B cell (primary cell): ENCODE measurements around the gene MFSD12. TPM values are rescaled to one million over a fixed set of nuclear protein-coding genes. Genes with fewer than 3 reads are reported as not detected.

ENCODE experiments used
- ATAC-seq: fragments of 200-7000 bp; cut with Tn5 transposase; one replicate; pipeline ENCODE4 v1.10.0; 2021; ENCODE audit warnings: low read depth, mild to moderate bottlenecking, moderate number of reproducible peaks, moderate library complexity
- CTCF ChIA-PET: fragments of 350-600 bp; sonication (Branson Sonifier 250); formaldehyde crosslinking; loops from one replicate; lab custom pipeline; 2021; ENCODE audit warnings: antibody characterized with exemption, inconsistent platforms; lab: Charles Lee
- POLR2A ChIA-PET: fragments of 350-600 bp; sonication (Branson Sonifier 250); formaldehyde crosslinking; loops from one replicate; lab custom pipeline; 2021; ENCODE audit warnings: antibody characterized with exemption; lab: Charles Lee
- DNase-seq: peaks from one replicate; pipeline ENCODE4 v3.0.0; 2013
- H2AFZ ChIP-seq: 2 replicates; pipeline ENCODE4 v1.6.1; 2012; ENCODE audit warnings: mild to moderate bottlenecking, low read depth, low read length; ENCODE audit not compliant: insufficient read depth, poor library complexity, severe bottlenecking
- H3K27ac ChIP-seq, 2 donors: 1 replicate in 1 of 2; 2 replicates in 1 of 2; pipeline ENCODE4 v1.5.1; 2012 to 2013; ENCODE audit warnings: low read length in 2 of 2, mild to moderate bottlenecking in 2 of 2, moderate library complexity in 1 of 2
- H3K27me3 ChIP-seq, 4 experiments: fragments of 200-600 bp in 1 of 4; sonication (generic) in 1 of 4; replicated peaks in 1 of 4; 1 replicate in 2 of 4; 2 replicates in 2 of 4; pipeline versions ENCODE4 v1.6.1 to v1.7.0; 2013 to 2016; ENCODE audit warnings: low read length in 3 of 4, mild to moderate bottlenecking in 2 of 4, mixed read lengths in 1 of 4, moderate library complexity in 1 of 4; ENCODE audit not compliant: insufficient read depth in 4 of 4, control insufficient read depth in 3 of 4; ENCODE audit errors: control extremely low read depth in 1 of 4
- H3K36me3 ChIP-seq, 2 experiments: replicated peaks in 1 of 2; 1 replicate in 1 of 2; 2 replicates in 1 of 2; pipeline versions ENCODE4 v1.6.1 to v1.7.1; 2013; ENCODE audit warnings: low read length in 1 of 2; ENCODE audit not compliant: insufficient read depth in 2 of 2, control insufficient read depth in 1 of 2; ENCODE audit errors: control extremely low read depth in 1 of 2, extremely low read depth in 1 of 2
- H3K4me1 ChIP-seq, 2 donors: fragments of 200-600 bp in 1 of 2; sonication (generic) in 1 of 2; 1 replicate in 1 of 2; 2 replicates in 1 of 2; pipeline versions ENCODE4 v1.5.1 to v1.6.1; 2013 to 2017; ENCODE audit warnings: low read length in 2 of 2; ENCODE audit not compliant: control insufficient read depth in 2 of 2, insufficient read depth in 2 of 2
- H3K4me2 ChIP-seq: replicated peaks from 2 replicates; pipeline ENCODE3; 2012; ENCODE audit warnings: mild to moderate bottlenecking, low read depth, low read length; ENCODE audit not compliant: poor library complexity, severe bottlenecking
- H3K4me3 ChIP-seq, 5 experiments: fragments of 200-600 bp in 1 of 5; sonication (generic) in 1 of 5; 1 replicate in 3 of 5; 2 replicates in 2 of 5; pipeline versions ENCODE4 v1.5.1 to v1.7.0; 2011 to 2016; ENCODE audit warnings: low read length in 4 of 5, mild to moderate bottlenecking in 4 of 5, low read depth in 2 of 5, control low read depth in 1 of 5, moderate library complexity in 1 of 5; ENCODE audit not compliant: insufficient read depth in 1 of 5; ENCODE audit errors: control extremely low read depth in 1 of 5, extremely low read depth in 1 of 5
- H3K79me2 ChIP-seq: fragments of 200-600 bp; sonication (generic); one replicate; pipeline ENCODE4 v1.6.0; 2016; ENCODE audit warnings: low read length; ENCODE audit not compliant: control insufficient read depth, insufficient read depth
- H3K9ac ChIP-seq: fragments of 200-600 bp; sonication (generic); 2 replicates; pipeline ENCODE4 v1.6.1; 2017; ENCODE audit warnings: mild to moderate bottlenecking, low read length, moderate library complexity
- H3K9me3 ChIP-seq, 3 donors: one replicate each; pipeline versions ENCODE4 v1.6.1 to v1.7.1; 2013; ENCODE audit warnings: low read length in 2 of 3; ENCODE audit not compliant: control insufficient read depth in 2 of 3, insufficient read depth in 1 of 3; ENCODE audit errors: control extremely low read depth in 1 of 3
- H4K20me1 ChIP-seq: 2 replicates; pipeline ENCODE4 v1.6.0; 2012; ENCODE audit warnings: mild to moderate bottlenecking, low read length; ENCODE audit not compliant: insufficient read depth, control insufficient read depth, poor library complexity, severe bottlenecking
- H3K27ac Mint-ChIP-seq: one replicate; pipeline ENCODE4 v1.8.0; 2021; ENCODE audit warnings: mixed read lengths
- H3K27me3 Mint-ChIP-seq: one replicate; pipeline ENCODE4 v1.8.0; 2021; ENCODE audit warnings: mixed read lengths
- H3K4me1 Mint-ChIP-seq: one replicate; pipeline ENCODE4 v1.8.0; 2021; ENCODE audit warnings: mixed read lengths
- H3K4me3 Mint-ChIP-seq: one replicate; pipeline ENCODE4 v1.8.0; 2021; ENCODE audit warnings: mixed read lengths
- H3K9me3 Mint-ChIP-seq: one replicate; pipeline ENCODE4 v1.8.0; 2022; ENCODE audit warnings: mixed read lengths; ENCODE audit not compliant: insufficient read depth
- EZH2 ChIP-seq: IDR thresholded peaks from 2 replicates; pipeline ENCODE4 v1.6.1; 2012; ENCODE audit warnings: borderline replicate concordance, low read depth, mild to moderate bottlenecking, moderate library complexity, low read length; ENCODE audit not compliant: insufficient read depth, poor library complexity, severe bottlenecking
- WGBS: methylation state at CpG from one replicate; pipeline ENCODE4 v1.1.5; 2013; ENCODE audit warnings: missing lambda C conversion rate; ENCODE audit not compliant: insufficient coverage; 5-methylcytosine and 5-hydroxymethylcytosine counted together
- intact Hi-C: fragments of 100-400 bp; cut with micrococcal nuclease; formaldehyde crosslinking; loops from one replicate; pipeline ENCODE4 v1.10.0; 2022
- polyA plus RNA-seq: library from polyadenylated mRNA; depleted of rRNA; stranded (reverse); fragments of >200 nt; gene quantifications from 2 replicates; pipeline ENCODE4 v1.2.3, GENCODE V29; 2012
- total RNA-seq, 2 donors: library from RNA; stranded (reverse); fragments of 120-200 nt in 1 of 2; gene quantifications; 1 replicate in 1 of 2; 2 replicates in 1 of 2; pipeline versions ENCODE4 v1.2.3 to v1.2.4, GENCODE V29; 2013 to 2022
- TF ChIP-seq, protein P1 (sequence below): fragments of 200-600 bp; IDR thresholded peaks from one replicate; pipeline ENCODE4 v1.8.0; 2022; ENCODE audit warnings: antibody characterized with exemption, mild to moderate bottlenecking

MFSD12 gene
- total and polyA plus RNA-seq, 2 donors (not counting 1 experiment from before 2014, with no cell fraction given), result 100 to 154 TPM

DNA sequence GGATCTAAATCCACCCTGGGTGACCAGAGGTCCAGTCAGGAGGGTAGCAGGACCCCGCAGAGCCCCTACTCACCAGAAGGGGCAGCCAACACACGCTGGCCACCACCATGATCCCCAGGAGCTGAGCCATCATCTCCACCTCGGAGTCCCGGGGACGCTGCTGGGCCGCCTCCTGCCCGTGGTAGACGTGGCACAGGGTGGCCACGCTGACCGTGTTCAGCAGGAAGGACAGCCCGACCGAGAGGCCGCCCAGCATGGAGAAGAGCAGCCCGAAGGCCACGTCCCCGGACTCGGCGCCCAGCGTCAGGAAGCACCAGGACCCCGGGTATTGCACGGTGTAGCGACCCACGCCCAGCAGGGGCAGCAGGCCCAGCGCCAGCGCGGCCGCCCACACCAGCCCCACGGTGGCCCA is 42.4 kb upstream of the MFSD12 start:
- Histone ChIP-seq H4K20me1 (no peaks in the 10 kb centered on the region), H3K4me3 (no peak overlapping the region), H3K9me3 (peaks cover 0 to 7% (median 0%) of the 10 kb centered on the region in 3 donors), H3K4me2 (no peak overlapping the region), H2AFZ (no peak overlapping the region), H3K27ac (no peak overlapping the region), H3K36me3 (no peaks in the 10 kb centered on the region), H3K4me1 (peaks cover 5 to 8% of the 10 kb centered on the region in 2 donors), H3K79me2 (no peaks in the 10 kb centered on the region), H3K27me3 (no peaks in the 10 kb centered on the region), H3K9ac (no peak overlapping the region)
- DNase-seq (no peak), ATAC-seq (no peak)
- intact Hi-C loops, result no loop called here
- ChIA-PET POLR2A (no interaction called here), CTCF (no interaction called here)
- TF ChIP-seq EZH2, result no peak
- TF ChIP-seq, protein P1, sequence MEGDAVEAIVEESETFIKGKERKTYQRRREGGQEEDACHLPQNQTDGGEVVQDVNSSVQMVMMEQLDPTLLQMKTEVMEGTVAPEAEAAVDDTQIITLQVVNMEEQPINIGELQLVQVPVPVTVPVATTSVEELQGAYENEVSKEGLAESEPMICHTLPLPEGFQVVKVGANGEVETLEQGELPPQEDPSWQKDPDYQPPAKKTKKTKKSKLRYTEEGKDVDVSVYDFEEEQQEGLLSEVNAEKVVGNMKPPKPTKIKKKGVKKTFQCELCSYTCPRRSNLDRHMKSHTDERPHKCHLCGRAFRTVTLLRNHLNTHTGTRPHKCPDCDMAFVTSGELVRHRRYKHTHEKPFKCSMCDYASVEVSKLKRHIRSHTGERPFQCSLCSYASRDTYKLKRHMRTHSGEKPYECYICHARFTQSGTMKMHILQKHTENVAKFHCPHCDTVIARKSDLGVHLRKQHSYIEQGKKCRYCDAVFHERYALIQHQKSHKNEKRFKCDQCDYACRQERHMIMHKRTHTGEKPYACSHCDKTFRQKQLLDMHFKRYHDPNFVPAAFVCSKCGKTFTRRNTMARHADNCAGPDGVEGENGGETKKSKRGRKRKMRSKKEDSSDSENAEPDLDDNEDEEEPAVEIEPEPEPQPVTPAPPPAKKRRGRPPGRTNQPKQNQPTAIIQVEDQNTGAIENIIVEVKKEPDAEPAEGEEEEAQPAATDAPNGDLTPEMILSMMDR, result no peak
- H3K4me3 Mint-ChIP-seq, result no peak overlapping the region
- no peak overlapping the region for H3K27ac Mint-ChIP-seq
- H3K9me3 Mint-ChIP-seq, result no peaks in the 10 kb centered on the region
- no peaks in the 10 kb centered on the region for H3K27me3 Mint-ChIP-seq
- no peaks in the 10 kb centered on the region for H3K4me1 Mint-ChIP-seq
- 97% methylated on average over 28 of the region's 28 CpGs for WGBS

GRCh38 chr19:3595521-3596061 is 38.2 kb upstream of the MFSD12 start:
- no peak overlapping the region for H3K9ac ChIP-seq
- intact Hi-C loops, result no loop called here
- H3K27ac Mint-ChIP-seq, result no peak overlapping the region
- CTCF ChIA-PET, result interaction anchor here (0.7 to 0.9 kb wide), 2 partner anchors 11 to 101 kb away, joined by 3 read pairs; no protein-coding TSS in a partner anchor
- H3K27ac ChIP-seq, result no peak overlapping the region
- no peak overlapping the region for H3K4me2 ChIP-seq
- ATAC-seq (no peak), DNase-seq (no peak)
- no peaks in the 10 kb centered on the region for H3K9me3 Mint-ChIP-seq
- H3K27me3 Mint-ChIP-seq, result no peaks in the 10 kb centered on the region
- no peaks in the 10 kb centered on the region for H4K20me1 ChIP-seq
- POLR2A ChIA-PET, result interaction anchor here (0.5 kb wide), 1 partner anchor 103 kb away, joined by 3 read pairs; no protein-coding TSS in a partner anchor
- H2AFZ ChIP-seq, result no peak overlapping the region
- H3K27me3 ChIP-seq, result no peaks in the 10 kb centered on the region
- TF ChIP-seq, protein P1, result no peak
- no peak for TF ChIP-seq EZH2
- no peak overlapping the region for H3K4me3 ChIP-seq
- H3K36me3 ChIP-seq, result no peaks in the 10 kb centered on the region
- H3K4me3 Mint-ChIP-seq, result no peak overlapping the region
- H3K4me1 Mint-ChIP-seq, result no peaks in the 10 kb centered on the region
- no peaks in the 10 kb centered on the region for H3K79me2 ChIP-seq
- H3K4me1 ChIP-seq, result no peaks in the 10 kb centered on the region
- peaks cover 0 to 14% (median 0%) of the 10 kb centered on the region in 3 donors for H3K9me3 ChIP-seq
- WGBS, result 95% methylated on average over 33 of the region's 34 CpGs
